ENCODE measurements around the gene ZSWIM3.

DNA sequence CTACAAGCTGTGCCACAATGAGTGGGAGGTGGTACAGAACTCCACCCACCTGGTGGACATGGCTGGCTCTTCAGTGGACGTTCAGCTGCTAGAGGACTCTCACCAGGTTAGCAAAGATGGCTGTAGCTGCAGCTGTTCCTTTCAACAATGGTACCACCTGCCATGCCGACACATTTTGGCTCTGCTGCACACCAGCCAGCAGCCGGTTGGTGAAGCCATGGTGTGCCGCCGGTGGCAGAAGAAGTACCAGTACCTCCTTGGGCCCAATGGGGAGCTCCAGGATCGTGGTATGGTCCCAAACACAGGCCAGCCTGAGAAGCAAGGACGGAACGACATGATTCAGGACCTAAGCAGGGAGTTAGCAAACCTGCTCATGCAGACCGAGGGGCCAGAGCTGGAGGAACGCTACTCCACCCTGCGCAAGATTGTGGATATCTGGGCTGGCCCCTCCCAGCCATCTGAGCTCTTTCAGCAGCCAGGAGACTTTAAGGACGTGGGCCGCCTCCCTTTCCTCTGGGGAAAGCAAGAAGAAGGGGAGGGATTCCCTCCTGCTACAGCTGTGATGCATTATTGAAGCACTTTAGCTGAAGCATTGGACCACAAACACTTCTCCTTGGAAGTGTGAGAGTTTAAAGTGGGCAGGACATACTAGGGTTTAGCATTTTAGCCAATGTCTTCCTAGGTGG lies 20.8 kb downstream of the ZSWIM3 start:
- TF ChIP-seq, protein P1, sequence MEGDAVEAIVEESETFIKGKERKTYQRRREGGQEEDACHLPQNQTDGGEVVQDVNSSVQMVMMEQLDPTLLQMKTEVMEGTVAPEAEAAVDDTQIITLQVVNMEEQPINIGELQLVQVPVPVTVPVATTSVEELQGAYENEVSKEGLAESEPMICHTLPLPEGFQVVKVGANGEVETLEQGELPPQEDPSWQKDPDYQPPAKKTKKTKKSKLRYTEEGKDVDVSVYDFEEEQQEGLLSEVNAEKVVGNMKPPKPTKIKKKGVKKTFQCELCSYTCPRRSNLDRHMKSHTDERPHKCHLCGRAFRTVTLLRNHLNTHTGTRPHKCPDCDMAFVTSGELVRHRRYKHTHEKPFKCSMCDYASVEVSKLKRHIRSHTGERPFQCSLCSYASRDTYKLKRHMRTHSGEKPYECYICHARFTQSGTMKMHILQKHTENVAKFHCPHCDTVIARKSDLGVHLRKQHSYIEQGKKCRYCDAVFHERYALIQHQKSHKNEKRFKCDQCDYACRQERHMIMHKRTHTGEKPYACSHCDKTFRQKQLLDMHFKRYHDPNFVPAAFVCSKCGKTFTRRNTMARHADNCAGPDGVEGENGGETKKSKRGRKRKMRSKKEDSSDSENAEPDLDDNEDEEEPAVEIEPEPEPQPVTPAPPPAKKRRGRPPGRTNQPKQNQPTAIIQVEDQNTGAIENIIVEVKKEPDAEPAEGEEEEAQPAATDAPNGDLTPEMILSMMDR (IDR thresholded peaks at IDR 0.05), result no peak
- TF ChIP-seq POLR2AphosphoS5 (IDR thresholded peaks at IDR 0.05), result no peak
- no peak for TF ChIP-seq POLR2A (IDR thresholded peaks at IDR 0.05)

Measured in upper lobe of left lung (tissue), 4 donors.